SJSA1 (cell line): ENCODE measurements around the gene UBE2N. TPM values are rescaled to one million over a fixed set of nuclear protein-coding genes. Genes with fewer than 3 reads are reported as not detected.

Source experiments
- DNase-seq, 2 experiments: peaks; one replicate each; pipeline ENCODE4 v3.0.0-alpha.2; 2015 to 2020; ENCODE audit warnings: low spot score in 2 of 2, low read depth in 1 of 2
- H3K27ac ChIP-seq: fragments of 250-450 bp; sonication (Bioruptor Pico); 2 replicates; pipeline ENCODE4 v1.5.1; 2020; ENCODE audit warnings: mild to moderate bottlenecking, moderate library complexity
- H3K27me3 ChIP-seq: fragments of 250-450 bp; sonication (Bioruptor Pico); replicated peaks from 2 replicates; pipeline ENCODE4 v1.5.1; 2020; ENCODE audit warnings: mild to moderate bottlenecking, moderate library complexity
- H3K36me3 ChIP-seq: fragments of 250-450 bp; sonication (Bioruptor Pico); 2 replicates; pipeline ENCODE4 v1.5.1; 2020; ENCODE audit warnings: mild to moderate bottlenecking
- H3K4me1 ChIP-seq: fragments of 250-450 bp; sonication (Bioruptor Pico); replicated peaks from 2 replicates; pipeline ENCODE4 v1.6.1; 2021; ENCODE audit warnings: mild to moderate bottlenecking
- H3K4me3 ChIP-seq: fragments of 250-450 bp; sonication (Bioruptor Pico); 2 replicates; pipeline ENCODE4 v1.5.1; 2020; ENCODE audit warnings: mild to moderate bottlenecking
- H3K9me3 ChIP-seq: fragments of 250-450 bp; sonication (Bioruptor Pico); replicated peaks from 2 replicates; pipeline ENCODE4 v1.5.1; 2020; ENCODE audit warnings: mild to moderate bottlenecking
- total RNA-seq: library from RNA; depleted of rRNA; stranded (reverse); fragments of >200 nt; shearing (Covaris generic); gene quantifications from 2 replicates; pipeline ENCODE4 v1.2.3, GENCODE V29; 2014; rRNA removed

Gene UBE2N, protein sequence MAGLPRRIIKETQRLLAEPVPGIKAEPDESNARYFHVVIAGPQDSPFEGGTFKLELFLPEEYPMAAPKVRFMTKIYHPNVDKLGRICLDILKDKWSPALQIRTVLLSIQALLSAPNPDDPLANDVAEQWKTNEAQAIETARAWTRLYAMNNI
- total RNA-seq, result 103 and 123 TPM in 2 replicates

DNA sequence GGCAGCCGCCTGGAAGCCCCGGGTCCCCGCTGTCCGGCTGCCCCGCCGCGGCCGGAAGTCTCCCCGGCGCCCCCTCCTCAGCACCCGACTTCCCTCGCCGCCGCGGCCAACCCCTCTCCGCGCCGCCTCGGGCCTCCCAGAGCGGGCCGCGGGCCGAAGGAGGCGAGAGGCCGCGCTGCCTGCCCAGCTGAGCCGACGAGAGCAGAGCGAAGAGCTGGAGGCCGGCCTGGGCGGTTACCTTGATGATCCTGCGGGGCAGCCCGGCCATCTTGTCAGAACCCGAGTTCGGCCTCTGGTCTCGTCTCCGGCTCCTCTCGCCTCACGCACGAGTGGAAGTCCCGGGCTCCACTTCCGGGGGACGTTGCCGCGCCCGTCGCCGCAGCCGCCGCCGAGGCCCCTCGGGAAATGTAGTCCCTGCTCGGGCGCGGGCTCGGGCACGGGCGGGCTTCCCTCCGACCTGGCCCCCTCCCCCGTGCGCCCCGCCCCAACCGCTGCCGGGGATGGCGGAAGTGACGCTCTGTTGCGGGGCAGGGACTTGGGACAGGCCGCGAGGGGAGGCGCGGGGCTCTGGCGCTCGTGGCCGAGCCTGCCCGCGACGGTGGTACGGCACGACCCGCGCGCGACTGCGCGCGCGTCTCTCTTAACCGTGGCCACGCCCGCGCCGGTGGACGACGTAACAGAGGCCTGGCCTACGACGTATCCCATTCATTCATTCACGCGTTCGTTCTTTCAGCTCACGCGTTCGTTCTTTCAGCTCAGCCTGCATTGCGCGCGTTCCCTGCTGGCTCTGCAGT is at the start of gene UBE2N:
Gene UBE2N (minus strand): TSS at position 331 of the 794 bp plus-strand sequence. CDS start 63 bp downstream, at position 268.
- Histone ChIP-seq H3K4me3 (peak within 1 kb of the TSS; percentile 90), H3K4me1 (peaks cover 19% of the 10 kb centered on the region), H3K9me3 (no peaks in the 10 kb centered on the region), H3K27me3 (no peaks in the 10 kb centered on the region), H3K27ac (peak within 1 kb of the TSS; percentile 85), H3K36me3 (peaks cover 9% of the 10 kb centered on the region)
- peak; percentile 94 to 97 for DNase-seq

DNA sequence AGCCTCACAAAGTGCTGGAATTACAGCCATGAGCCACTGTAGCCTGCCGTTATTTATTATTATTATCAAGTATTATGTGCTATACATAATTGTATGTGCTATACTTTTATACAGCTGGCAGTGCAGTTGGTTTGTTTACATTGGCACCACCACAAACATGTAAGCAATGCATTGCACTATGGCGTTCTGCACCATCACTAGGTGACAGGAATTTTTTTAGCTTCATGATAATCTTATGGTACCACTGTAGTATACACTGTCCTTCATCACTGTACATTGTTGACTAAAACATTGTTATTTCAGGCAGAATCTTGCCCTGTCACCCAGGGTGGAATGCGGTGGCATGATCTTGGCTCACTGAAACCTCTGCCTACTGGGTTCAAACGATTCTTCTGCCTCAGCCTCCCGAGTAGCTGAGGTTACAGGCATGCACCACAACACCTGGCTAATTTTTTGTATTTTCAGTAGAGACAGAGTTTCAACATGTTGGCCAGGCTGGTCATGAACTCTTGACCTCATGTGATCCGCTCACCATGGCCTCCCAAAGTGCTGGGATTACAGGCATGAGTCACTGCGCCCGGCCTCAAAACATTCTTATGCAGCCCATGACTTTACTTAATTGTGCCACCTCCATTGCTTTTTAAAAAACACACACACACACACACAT is 42.7 kb upstream of the UBE2N start:
- DNase-seq, result peak; percentile 50 to 64
- peak overlapping the region; percentile 65 for H3K27ac ChIP-seq

DNA sequence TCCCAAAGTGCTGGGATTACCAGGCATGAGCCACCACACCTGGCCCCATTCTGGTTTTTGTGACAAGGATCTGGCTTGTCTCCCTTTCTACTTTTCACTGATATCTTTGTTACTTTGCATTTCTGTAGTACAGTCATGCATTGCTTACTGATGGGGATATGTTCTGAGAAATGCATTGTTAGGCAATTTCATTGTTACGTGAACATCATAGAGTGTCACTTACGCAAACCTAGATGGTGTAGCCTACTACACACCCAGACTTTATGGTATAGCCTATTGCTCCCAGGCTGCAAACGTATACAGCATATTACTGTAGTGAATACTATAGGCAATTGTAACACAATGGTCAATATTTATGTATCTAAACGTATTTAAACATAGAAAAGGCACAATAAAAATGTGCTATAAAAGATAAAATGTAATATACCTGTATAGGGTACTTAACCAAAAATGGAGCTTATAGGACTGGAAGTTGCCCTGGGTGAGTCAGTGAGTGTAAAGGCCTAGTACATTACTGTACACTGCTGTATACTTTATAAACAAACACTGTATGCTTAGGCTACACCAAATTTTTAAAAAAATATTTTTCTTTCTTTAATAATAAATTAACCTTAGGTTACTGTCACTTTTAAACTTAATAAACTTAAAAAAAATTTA is 41.5 kb upstream of the UBE2N start:
- no peak overlapping the region for H3K4me3 ChIP-seq
- no peak for DNase-seq
- peaks cover 9% of the 10 kb centered on the region for H3K4me1 ChIP-seq

More for the DNA sequence above, 42.7 kb upstream of the UBE2N start:
- Histone ChIP-seq H3K4me3 (no peak overlapping the region), H3K27me3 (no peaks in the 10 kb centered on the region), H3K36me3 (peaks cover 77% of the 10 kb centered on the region), H3K4me1 (peaks cover 9% of the 10 kb centered on the region), H3K9me3 (no peaks in the 10 kb centered on the region)

DNA sequence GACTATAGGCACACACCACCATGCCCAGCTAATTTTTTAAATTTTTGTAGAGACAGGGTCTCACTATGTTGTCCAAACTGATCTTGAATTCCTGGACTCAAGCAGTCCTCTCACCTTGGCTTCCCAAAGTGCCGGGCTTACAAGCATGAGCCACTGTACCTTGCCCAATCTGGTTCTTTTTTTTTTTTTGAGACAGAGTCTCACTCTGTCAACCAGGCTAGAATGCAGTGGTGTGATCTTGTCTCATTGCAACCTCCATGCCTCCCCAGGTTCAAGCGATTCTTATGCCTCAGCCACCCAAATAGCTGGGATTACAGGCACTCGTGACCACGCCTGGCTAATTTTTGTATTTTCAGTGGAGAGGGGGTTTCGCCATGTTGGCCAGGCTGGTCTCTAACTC is 41.0 kb upstream of the UBE2N start:
- Histone ChIP-seq H3K27ac (no peak overlapping the region), H3K4me1 (peaks cover 9% of the 10 kb centered on the region), H3K9me3 (no peaks in the 10 kb centered on the region), H3K4me3 (no peak overlapping the region), H3K27me3 (no peaks in the 10 kb centered on the region), H3K36me3 (peaks cover 77% of the 10 kb centered on the region)
- no peak for DNase-seq

More for the DNA sequence above, 41.5 kb upstream of the UBE2N start:
- H3K27me3 ChIP-seq, result no peaks in the 10 kb centered on the region
- no peaks in the 10 kb centered on the region for H3K9me3 ChIP-seq
- H3K36me3 ChIP-seq, result peaks cover 77% of the 10 kb centered on the region
- H3K27ac ChIP-seq, result no peak overlapping the region

DNA sequence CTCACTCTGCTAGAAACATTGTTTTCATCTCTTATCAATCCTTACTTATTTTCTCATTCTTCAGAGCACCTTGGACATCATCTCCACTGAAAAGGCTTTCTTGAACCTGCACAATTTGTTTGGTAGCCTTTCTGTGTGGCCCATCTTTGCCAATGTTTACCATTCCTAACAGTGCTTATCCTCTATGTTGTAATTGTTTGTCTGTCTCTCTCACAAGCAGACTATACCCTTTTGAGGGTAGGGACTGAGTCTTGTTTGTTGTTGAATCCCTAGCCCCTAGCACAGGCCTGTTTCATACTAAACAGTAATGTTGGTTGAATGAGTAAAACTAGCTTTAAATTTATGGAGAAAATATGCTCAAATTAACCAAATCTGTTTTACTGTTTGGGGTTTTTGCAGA is 34.8 kb upstream of the UBE2N start:
- Histone ChIP-seq H3K9me3 (no peaks in the 10 kb centered on the region), H3K4me3 (no peak overlapping the region), H3K27me3 (no peaks in the 10 kb centered on the region), H3K4me1 (peaks cover 5% of the 10 kb centered on the region), H3K36me3 (peaks cover 77% of the 10 kb centered on the region), H3K27ac (no peak overlapping the region)
- DNase-seq, result no peak

DNA sequence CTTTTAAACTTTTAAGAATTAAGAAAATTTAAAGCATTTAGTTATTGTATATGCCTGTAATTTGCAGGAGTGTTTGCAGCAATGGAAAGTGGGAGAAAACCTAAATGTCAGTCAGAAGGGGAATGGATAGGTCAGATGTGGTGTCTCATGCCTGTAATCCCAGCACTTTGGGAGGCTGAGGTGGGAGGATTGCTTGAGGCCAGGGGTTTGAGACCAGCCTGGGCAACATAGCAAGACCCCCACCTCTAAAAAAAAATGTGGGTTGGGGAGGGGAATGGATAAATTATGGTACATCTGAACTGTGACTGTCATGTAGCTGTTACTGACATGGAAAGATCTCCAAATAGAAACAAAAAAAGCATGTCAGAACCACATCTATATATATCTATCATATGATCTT is 27.6 kb upstream of the UBE2N start:
- H3K27me3 ChIP-seq, result no peaks in the 10 kb centered on the region
- H3K4me3 ChIP-seq, result no peak overlapping the region
- H3K36me3 ChIP-seq, result peaks cover 52% of the 10 kb centered on the region
- no peak overlapping the region for H3K27ac ChIP-seq
- H3K9me3 ChIP-seq, result no peaks in the 10 kb centered on the region
- DNase-seq, result no peak
- H3K4me1 ChIP-seq, result peaks cover 8% of the 10 kb centered on the region

DNA sequence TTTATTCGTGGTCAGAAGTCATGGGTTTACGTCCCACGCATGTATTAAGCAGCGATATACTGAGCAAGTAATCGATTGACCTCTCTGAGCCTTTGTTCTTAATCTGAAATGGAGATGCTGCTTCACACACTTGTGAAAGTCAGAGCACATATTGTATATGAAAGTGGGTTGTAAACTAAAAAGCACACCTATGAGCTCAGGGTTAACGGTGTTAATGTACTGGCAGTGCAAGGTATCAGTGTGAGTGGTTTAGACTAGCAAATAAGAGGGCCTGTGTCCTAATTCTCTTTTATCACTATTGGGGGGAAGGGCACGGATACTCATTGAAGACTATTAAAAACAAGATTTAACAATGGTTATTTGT is 26.2 kb upstream of the UBE2N start:
- DNase-seq, result no peak
- Histone ChIP-seq H3K9me3 (no peaks in the 10 kb centered on the region), H3K4me3 (peak overlapping the region; percentile 74), H3K4me1 (peaks cover 8% of the 10 kb centered on the region), H3K36me3 (peaks cover 41% of the 10 kb centered on the region), H3K27ac (peak overlapping the region; percentile 86), H3K27me3 (no peaks in the 10 kb centered on the region)

DNA sequence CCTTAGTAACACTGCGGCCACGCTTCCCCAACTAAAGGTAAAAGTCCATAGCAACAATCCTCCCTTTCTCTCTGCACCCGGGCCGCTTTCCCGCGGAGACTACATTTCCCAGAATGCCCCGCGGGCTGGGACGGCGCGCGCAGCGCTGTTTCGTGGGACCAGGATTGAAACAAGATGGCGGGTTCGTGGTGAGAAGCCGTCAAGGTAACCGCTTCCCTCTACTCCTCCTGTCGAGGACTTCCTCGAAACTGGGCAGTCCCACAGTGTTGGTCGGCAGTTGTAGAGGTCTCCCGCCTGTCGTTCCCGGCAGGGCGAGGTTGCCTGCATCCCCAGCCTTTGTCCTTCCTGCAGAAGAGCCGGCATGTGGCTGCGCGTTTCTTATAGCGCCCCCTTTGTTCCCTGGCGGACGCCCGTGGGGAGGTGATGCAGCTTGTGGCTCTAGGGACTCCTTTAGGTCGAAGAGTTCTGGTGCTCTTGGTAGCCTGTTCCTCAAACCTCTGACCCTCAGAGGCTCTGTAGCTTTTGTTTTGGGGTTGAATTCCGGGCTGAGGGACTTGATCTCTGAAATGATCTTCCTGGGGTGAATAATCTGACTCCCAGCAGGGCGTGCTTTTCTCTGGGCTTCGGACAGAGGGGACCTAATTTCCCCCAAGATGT is 25.7 kb upstream of the UBE2N start, which contains the start of gene MRPL42:
Gene MRPL42 (plus strand): TSS at position 164 of the 657 bp plus-strand sequence. CDS start 1,772 bp downstream, outside the sequence.
- H3K4me1 ChIP-seq, result peaks cover 8% of the 10 kb centered on the region
- peak within 1 kb of the TSS; percentile 86 for H3K27ac ChIP-seq
- peak within 1 kb of the TSS; percentile 74 for H3K4me3 ChIP-seq
- no peaks in the 10 kb centered on the region for H3K9me3 ChIP-seq
- no peaks in the 10 kb centered on the region for H3K27me3 ChIP-seq
- H3K36me3 ChIP-seq, result peaks cover 36% of the 10 kb centered on the region
- DNase-seq, result peak; percentile 88 to 95

DNA sequence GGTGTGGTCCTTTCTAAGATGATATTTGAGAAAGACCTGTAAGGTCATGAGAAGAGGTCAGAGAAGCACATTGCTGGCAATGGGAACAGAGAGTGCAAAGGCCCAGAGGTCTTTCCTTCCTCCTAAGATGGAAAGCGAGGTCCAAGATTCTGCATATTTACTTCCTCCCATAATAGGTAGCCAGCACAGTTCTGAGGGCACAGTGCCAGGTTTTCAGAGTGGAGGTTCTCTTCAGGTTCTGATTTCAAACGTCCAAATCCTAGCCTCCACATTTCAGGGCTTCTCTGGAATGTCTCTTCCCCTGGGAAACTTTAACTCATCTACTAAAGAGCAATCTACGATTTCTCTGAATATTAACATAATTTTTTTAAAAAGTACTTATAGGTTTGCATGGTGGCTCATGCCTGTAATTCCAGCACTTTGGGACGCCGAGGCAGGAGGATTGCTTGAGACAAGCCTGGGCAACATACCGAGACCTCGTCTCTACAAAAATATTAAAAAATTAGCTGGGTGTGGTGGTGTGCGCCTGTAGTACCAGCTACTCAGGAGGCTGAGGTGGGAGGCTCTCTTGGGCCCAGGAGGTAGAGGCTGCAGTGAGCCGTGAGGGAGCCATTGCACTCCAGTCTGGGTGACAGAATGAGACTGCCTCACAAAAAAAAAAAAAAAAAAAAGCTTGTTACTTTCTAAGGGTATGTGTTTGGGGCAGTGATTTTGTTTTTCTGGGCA is 25.0 kb upstream of the UBE2N start:
- H3K36me3 ChIP-seq, result peaks cover 30% of the 10 kb centered on the region
- H3K27ac ChIP-seq, result no peak overlapping the region
- DNase-seq, result no peak
- no peaks in the 10 kb centered on the region for H3K27me3 ChIP-seq
- H3K4me1 ChIP-seq, result peaks cover 8% of the 10 kb centered on the region
- H3K9me3 ChIP-seq, result no peaks in the 10 kb centered on the region
- peak overlapping the region; percentile 74 for H3K4me3 ChIP-seq

DNA sequence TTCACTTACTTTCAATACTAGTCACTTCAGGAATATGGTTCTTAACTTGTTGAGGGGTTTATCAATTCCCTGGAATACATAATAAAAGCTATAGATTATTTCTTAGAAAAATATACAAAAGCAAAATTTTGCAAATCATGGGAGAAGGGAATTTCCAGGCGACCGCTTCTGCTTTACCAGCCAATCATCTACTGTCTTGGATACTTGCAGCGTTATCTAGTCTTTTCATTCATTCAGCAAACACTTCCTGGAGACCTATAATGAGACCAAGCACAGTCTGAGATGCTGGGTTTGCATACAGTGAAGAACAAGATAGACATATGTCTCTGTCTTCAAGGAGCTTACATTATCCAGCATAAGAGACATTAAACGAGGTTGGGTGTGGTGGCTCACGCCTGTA is 24.1 kb upstream of the UBE2N start:
- no peak overlapping the region for H3K27ac ChIP-seq
- no peaks in the 10 kb centered on the region for H3K27me3 ChIP-seq
- no peaks in the 10 kb centered on the region for H3K9me3 ChIP-seq
- DNase-seq, result no peak
- H3K36me3 ChIP-seq, result peaks cover 21% of the 10 kb centered on the region
- H3K4me3 ChIP-seq, result no peak overlapping the region
- H3K4me1 ChIP-seq, result peaks cover 8% of the 10 kb centered on the region

DNA sequence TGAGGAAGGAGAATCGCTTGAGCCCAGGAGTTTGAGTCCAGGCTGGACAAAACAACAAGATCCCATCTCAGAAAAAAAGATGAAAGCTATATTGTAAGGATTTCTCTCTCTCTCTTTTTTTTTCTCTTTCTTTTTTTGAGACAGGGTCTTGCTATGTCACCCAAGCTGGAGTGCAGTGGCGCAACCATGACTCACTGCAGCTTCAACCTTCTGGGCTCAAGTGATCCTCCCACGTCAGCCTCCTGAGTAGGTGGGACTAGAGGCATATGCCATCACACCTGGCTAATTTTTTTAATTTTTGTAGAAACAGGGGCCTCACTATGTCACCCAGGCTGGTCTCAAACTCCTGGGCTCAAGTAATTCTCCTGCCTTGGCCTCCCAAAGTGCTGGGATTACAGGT is 19.8 kb upstream of the UBE2N start:
- H3K36me3 ChIP-seq, result no peaks in the 10 kb centered on the region
- DNase-seq, result no peak
- no peaks in the 10 kb centered on the region for H3K27me3 ChIP-seq
- H3K9me3 ChIP-seq, result no peaks in the 10 kb centered on the region
- H3K4me3 ChIP-seq, result no peak overlapping the region
- no peak overlapping the region for H3K27ac ChIP-seq
- no peaks in the 10 kb centered on the region for H3K4me1 ChIP-seq

DNA sequence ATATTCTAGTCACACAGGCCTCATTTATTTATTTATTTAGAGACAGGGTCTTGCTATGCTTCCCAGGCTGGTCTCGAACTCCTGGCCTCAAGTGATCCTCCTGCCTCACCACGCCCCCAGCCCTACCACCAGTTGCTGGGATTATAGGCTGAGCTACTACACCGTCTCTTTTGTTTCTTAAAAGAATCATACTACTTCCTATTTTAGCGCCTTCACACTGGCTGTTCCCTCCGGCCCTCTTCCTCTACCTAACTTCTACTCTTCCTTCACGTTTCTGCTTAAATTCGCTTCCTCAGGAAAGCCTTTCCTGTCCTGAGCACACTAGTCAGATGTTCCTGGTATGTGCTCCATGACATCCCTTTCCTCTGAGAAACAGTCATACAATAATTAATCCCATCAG is 19.2 kb upstream of the UBE2N start:
- no peaks in the 10 kb centered on the region for H3K9me3 ChIP-seq
- no peaks in the 10 kb centered on the region for H3K36me3 ChIP-seq
- H3K27me3 ChIP-seq, result no peaks in the 10 kb centered on the region
- no peak overlapping the region for H3K4me3 ChIP-seq
- no peaks in the 10 kb centered on the region for H3K4me1 ChIP-seq
- H3K27ac ChIP-seq, result no peak overlapping the region
- DNase-seq, result no peak

DNA sequence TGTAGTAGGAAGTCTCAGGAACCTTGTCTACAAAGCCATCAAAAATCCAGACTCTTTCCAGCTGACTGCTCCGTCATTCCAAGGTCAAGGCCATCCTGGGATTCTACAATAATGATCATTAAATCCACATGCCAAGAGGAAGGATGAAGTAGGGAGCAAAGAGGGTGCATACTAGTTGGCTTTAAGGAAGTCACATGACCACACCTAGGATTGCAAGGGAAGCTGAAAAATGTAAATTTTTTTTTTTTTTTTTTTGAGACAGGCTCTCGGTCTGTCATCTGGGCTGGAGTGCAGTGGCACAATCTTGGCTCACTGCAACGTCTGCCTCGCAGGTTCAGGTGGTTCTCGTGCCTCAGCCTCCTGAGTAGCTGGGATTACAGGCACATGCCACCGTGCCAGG is 18.3 kb upstream of the UBE2N start:
- Histone ChIP-seq H3K4me1 (no peaks in the 10 kb centered on the region), H3K9me3 (no peaks in the 10 kb centered on the region), H3K36me3 (no peaks in the 10 kb centered on the region), H3K27me3 (no peaks in the 10 kb centered on the region), H3K4me3 (no peak overlapping the region), H3K27ac (no peak overlapping the region)
- DNase-seq, result no peak
